HEK293 (cell line): ENCODE data around the gene CRNKL1.

Experiments
- ZBTB1 ChIP-seq: fragments of 450-650 bp; formaldehyde crosslinking; IDR thresholded peaks from 2 replicates; pipeline ENCODE4 v1.5.1; 2016; ENCODE audit warnings: missing biosample characterization, missing genetic modification characterization
- ZNF558 ChIP-seq: fragments of 450-650 bp; formaldehyde crosslinking; IDR thresholded peaks from 2 replicates; pipeline ENCODE4 v1.5.1; 2016; ENCODE audit warnings: missing biosample characterization, missing genetic modification characterization
- ZNF585B ChIP-seq: fragments of 450-650 bp; formaldehyde crosslinking; IDR thresholded peaks from 2 replicates; pipeline ENCODE4 v1.5.1; 2016; ENCODE audit warnings: missing biosample characterization, missing genetic modification characterization
- ZNF654 ChIP-seq: fragments of 450-650 bp; formaldehyde crosslinking; IDR thresholded peaks from 2 replicates; pipeline ENCODE4 v1.5.1; 2016; ENCODE audit warnings: low read depth, missing biosample characterization, missing genetic modification characterization
- TF ChIP-seq, protein P1 (sequence below): fragments of 450-650 bp; formaldehyde crosslinking; IDR thresholded peaks from 2 replicates; pipeline ENCODE4 v1.5.1; 2016; ENCODE audit warnings: missing biosample characterization, missing genetic modification characterization
- TF ChIP-seq, protein P2 (sequence below): fragments of 450-650 bp; formaldehyde crosslinking; IDR thresholded peaks from 2 replicates; pipeline ENCODE4 v1.5.0; 2017; ENCODE audit warnings: missing biosample characterization, missing genetic modification characterization, borderline replicate concordance

DNA sequence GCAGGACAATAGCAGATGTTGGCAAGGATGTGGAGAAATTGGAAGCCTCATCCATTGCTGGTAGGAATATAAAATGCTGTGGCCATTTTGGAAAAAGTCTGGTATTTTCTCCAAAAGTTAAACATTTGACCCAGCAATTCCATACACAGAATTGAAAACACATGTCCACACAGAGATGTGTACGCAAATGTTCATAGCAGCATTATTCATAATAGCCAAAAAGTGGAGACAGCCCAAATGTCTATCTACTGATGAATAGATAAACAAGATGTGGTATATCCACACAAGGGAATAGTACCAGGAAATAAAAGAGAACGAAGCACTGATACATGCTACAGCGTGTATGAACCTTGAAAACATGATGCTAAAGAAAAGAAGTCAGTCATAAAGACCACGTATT, 40.6 kb upstream of the CRNKL1 start:
- TF ChIP-seq, protein P1, sequence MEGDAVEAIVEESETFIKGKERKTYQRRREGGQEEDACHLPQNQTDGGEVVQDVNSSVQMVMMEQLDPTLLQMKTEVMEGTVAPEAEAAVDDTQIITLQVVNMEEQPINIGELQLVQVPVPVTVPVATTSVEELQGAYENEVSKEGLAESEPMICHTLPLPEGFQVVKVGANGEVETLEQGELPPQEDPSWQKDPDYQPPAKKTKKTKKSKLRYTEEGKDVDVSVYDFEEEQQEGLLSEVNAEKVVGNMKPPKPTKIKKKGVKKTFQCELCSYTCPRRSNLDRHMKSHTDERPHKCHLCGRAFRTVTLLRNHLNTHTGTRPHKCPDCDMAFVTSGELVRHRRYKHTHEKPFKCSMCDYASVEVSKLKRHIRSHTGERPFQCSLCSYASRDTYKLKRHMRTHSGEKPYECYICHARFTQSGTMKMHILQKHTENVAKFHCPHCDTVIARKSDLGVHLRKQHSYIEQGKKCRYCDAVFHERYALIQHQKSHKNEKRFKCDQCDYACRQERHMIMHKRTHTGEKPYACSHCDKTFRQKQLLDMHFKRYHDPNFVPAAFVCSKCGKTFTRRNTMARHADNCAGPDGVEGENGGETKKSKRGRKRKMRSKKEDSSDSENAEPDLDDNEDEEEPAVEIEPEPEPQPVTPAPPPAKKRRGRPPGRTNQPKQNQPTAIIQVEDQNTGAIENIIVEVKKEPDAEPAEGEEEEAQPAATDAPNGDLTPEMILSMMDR = no peak
- no peak for TF ChIP-seq ZNF654 (tag by site-specific recombination)
- TF ChIP-seq ZNF585B (tag by site-specific recombination) = no peak
- TF ChIP-seq ZNF558 (tag by site-specific recombination) = no peak
- TF ChIP-seq, protein P2, sequence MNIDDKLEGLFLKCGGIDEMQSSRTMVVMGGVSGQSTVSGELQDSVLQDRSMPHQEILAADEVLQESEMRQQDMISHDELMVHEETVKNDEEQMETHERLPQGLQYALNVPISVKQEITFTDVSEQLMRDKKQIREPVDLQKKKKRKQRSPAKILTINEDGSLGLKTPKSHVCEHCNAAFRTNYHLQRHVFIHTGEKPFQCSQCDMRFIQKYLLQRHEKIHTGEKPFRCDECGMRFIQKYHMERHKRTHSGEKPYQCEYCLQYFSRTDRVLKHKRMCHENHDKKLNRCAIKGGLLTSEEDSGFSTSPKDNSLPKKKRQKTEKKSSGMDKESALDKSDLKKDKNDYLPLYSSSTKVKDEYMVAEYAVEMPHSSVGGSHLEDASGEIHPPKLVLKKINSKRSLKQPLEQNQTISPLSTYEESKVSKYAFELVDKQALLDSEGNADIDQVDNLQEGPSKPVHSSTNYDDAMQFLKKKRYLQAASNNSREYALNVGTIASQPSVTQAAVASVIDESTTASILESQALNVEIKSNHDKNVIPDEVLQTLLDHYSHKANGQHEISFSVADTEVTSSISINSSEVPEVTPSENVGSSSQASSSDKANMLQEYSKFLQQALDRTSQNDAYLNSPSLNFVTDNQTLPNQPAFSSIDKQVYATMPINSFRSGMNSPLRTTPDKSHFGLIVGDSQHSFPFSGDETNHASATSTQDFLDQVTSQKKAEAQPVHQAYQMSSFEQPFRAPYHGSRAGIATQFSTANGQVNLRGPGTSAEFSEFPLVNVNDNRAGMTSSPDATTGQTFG (tag by site-specific recombination) = no peak
- no peak for TF ChIP-seq ZBTB1 (tag by site-specific recombination)
